ENCODE measurements around the gene ZSCAN9. TPM values are rescaled to one million over a fixed set of nuclear protein-coding genes. Genes with fewer than 3 reads are reported as not detected.

ZSCAN9 gene
- total RNA-seq, 2 donors from 2014 or later: 1.0 to 1.8 TPM

DNA sequence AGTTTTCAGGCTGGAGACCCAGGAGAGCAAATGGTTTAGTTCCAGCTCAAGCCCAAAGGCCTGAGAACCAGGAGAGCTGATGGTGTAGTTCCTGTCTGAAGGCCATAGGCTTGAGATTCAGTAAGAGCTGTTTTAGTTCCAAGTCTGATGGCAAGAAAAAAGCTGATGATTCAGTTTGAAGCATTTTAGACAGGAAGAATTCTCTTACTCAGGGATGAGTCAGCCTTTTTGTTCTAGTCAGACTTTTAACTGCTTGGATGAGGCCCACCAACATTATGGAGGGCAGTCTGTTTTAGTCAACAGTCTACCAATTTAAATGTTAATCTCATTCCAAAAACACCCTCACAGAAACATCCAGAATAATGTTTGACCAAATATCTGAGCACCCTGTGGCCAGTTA lies 44.4 kb downstream of the ZSCAN9 start:
- Mint-ChIP-seq H3K9me3 (no peaks in the 10 kb centered on the region), H3K36me3 (ENCODE audit: low read depth) (peaks cover 30% of the 10 kb centered on the region), H3K27ac (peak overlapping the region; percentile 72), H3K4me1 (peaks cover 7% of the 10 kb centered on the region), H3K4me3 (peak overlapping the region; percentile 39), H3K27me3 (no peaks in the 10 kb centered on the region)
- peak; percentile 71 for ATAC-seq (replicated peaks)

DNA sequence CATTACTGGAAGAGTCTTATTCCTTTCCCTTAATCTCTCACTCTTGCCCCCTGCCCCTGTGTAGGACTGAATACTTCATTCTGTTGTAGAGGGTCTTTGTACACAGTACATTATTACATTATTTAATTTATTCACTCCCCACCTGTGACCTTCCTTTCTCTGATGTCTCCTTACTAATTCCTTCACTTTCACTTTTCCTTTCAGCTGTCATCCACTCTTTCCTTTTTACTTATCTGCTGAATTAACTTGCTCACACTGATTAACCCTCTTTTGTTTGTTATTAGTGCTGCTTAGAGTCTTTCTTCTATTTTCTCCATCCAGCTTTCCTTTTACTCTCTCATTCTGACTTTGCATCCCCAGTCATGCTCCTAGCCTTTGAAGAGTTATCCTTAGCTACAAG lies 49.8 kb downstream of the ZSCAN9 start:
- Mint-ChIP-seq H3K9me3 (no peaks in the 10 kb centered on the region), H3K27ac (peak overlapping the region; percentile 3), H3K4me3 (no peak overlapping the region), H3K4me1 (peaks cover 10% of the 10 kb centered on the region), H3K27me3 (no peaks in the 10 kb centered on the region), H3K36me3 (ENCODE audit: low read depth) (peaks cover 56% of the 10 kb centered on the region)
- ATAC-seq (replicated peaks): no peak

DNA sequence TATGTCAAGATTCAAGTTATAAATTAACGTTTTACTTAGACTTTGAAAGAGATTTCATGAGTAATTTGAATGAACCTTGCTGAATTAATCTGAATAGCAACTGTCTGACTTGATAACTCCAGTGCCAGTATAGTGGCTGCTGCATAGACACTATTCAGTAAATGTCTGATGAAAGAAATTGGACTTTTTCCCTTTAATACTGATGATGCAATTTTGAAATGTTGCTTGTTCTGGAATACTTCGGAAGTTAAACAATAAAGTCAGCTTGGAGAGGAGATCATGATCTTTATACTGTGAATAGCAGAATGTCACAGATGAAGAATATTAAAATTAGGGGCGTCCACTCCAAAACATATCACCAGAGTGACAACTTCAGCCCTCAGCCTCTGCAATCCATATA lies 52.7 kb downstream of the ZSCAN9 start:
- ATAC-seq (replicated peaks): no peak

DNA sequence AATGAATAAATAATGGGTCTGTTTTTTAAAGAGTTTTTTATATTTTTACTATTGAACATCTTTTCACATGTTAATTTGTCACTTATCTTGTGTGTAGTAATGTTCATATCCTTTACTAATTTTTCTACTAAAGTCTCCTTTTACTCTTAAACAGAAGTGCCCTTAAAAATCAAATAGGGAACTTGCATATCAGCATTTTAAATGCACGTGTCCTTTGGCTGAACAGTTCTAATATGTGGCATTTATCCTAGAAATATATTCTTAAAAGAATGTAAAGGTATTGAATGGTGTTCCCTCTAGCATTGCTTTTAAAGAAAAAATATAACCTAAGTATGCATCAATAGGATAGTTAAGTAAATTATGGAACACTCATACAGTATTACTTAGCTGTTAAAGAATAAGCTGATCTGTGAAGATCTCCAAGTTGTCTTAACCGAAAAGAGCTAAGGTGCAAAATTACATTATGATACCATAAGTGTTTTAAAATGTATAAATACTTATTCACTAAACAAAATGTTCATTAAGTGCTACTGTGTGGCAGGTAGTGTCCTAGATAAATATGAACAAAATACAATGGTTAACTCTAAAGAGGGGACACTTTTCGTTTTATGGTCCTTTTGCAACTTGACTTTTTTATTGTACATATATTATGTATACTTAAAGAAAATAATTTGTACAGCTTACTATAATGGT lies 55.7 kb downstream of the ZSCAN9 start:
- H3K9me3 Mint-ChIP-seq: no peaks in the 10 kb centered on the region
- no peak for ATAC-seq (replicated peaks)
- H3K4me3 Mint-ChIP-seq: peak overlapping the region; percentile 68
- peaks cover 14% of the 10 kb centered on the region for H3K36me3 Mint-ChIP-seq (ENCODE audit: low read depth)
- H3K27ac Mint-ChIP-seq: no peak overlapping the region
- H3K4me1 Mint-ChIP-seq: no peaks in the 10 kb centered on the region
- peaks cover 13% of the 10 kb centered on the region for H3K27me3 Mint-ChIP-seq

More for the DNA sequence above, 52.7 kb downstream of the ZSCAN9 start:
- H3K27ac Mint-ChIP-seq: no peak overlapping the region
- H3K27me3 Mint-ChIP-seq: peaks cover 11% of the 10 kb centered on the region
- no peaks in the 10 kb centered on the region for H3K9me3 Mint-ChIP-seq
- peaks cover 6% of the 10 kb centered on the region for H3K4me1 Mint-ChIP-seq
- no peak overlapping the region for H3K4me3 Mint-ChIP-seq
- peaks cover 44% of the 10 kb centered on the region for H3K36me3 Mint-ChIP-seq (ENCODE audit: low read depth)

DNA sequence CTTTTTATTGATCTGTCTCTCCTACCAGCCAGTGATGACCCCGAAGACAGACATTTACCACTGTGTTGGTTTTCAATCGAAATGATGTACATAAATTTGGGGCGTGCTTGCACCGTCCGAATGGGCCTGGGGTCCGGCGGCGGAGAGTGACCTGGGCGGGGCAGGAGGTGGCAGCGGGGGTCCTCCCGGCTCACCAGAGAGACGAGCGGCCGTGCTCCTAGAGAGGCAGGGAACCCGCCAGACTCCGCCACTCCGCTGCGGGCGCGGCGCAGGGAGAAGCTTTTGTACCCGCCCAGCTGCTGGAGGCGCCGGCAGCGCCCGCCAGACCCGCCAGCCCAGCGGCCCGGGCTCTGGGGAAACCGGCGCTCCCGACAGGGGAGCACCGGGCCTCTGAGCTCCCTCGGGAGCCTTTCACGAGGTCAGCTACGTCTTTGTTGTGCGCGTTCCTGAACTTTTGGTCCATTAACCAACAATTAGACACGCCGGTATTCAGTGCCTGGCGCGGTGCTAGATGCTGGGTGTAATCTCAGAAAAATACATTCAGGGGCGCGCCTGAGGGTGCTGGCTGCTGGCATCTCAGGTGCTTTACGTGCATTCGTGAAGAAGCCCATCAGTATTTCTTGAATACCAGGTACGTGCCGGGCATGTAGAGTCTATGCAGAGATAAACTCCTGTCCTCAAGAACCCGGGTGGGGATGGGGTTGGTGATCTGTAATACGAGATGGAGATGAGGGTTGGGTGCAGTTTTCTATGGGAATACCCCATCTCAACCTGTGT lies 56.4 kb downstream of the ZSCAN9 start, which contains the start of gene PGBD1:
Gene PGBD1 (plus strand): TSS at position 285 of the 777 bp plus-strand sequence. CDS start 2,242 bp downstream, outside the sequence.
- peaks cover 14% of the 10 kb centered on the region for H3K27me3 Mint-ChIP-seq
- no peaks in the 10 kb centered on the region for H3K4me1 Mint-ChIP-seq
- no peaks in the 10 kb centered on the region for H3K9me3 Mint-ChIP-seq
- peak; percentile 82 for ATAC-seq (replicated peaks)
- H3K36me3 Mint-ChIP-seq (ENCODE audit: low read depth): peaks cover 9% of the 10 kb centered on the region
- peak within 1 kb of the TSS; percentile 68 for H3K4me3 Mint-ChIP-seq
- H3K27ac Mint-ChIP-seq: no peak within 1 kb of the TSS

DNA sequence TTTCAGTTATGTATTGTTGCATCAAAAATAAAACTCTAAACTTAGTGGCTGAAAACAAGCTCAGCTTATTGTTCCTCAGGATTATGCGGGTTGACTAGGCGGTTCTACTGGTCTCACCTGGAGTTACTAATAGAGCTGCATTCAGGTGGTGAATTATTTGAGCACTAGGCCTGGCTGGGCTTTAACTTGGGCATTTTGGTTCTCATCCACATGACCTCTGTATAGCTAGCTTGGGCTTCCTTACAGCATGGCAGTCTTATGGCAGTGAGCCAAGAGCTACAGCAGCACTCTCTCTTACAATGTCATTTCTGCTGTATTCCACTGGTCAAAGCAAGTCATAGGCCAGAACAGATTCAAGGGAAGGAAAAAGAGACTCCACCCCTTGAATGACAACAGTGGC lies 57.9 kb downstream of the ZSCAN9 start:
- Mint-ChIP-seq H3K27me3 (peaks cover 16% of the 10 kb centered on the region), H3K9me3 (no peaks in the 10 kb centered on the region), H3K27ac (no peak overlapping the region), H3K4me1 (no peaks in the 10 kb centered on the region), H3K4me3 (no peak overlapping the region), H3K36me3 (ENCODE audit: low read depth) (peaks cover 6% of the 10 kb centered on the region)
- ATAC-seq (replicated peaks): no peak

Other genes starting within 250 kb of the ZSCAN9 start
- 10 to 100 TPM in 1 of 2 donors, 1 to 10 TPM in 1; 2.1 to 14.8 TPM for gene ZNF165, start 144.7 kb upstream of the ZSCAN9 start, total RNA-seq
- gene ZSCAN16, start 100.7 kb upstream of the ZSCAN9 start, total RNA-seq: 1 to 10 TPM; 2.0 to 3.0 TPM
- 10 to 100 TPM; 16.5 to 42.7 TPM for gene ZKSCAN8, start 83.4 kb upstream of the ZSCAN9 start, total RNA-seq
- 1 to 10 TPM; 1.6 to 1.7 TPM for gene ZKSCAN4, start 27.0 kb downstream of the ZSCAN9 start, total RNA-seq
- gene NKAPL, start 34.0 kb downstream of the ZSCAN9 start, total RNA-seq: under 1 TPM in 1 of 2 donors, not detected in 1; 0.21 TPM
- 1 to 10 TPM; 3.3 to 4.3 TPM for gene ZSCAN26, start 41.9 kb downstream of the ZSCAN9 start, total RNA-seq
- under 1 TPM; 0.64 to 0.76 TPM for gene PGBD1, start 56.3 kb downstream of the ZSCAN9 start, total RNA-seq
- 1 to 10 TPM in 1 of 2 donors, under 1 TPM in 1; 0.63 to 1.0 TPM for gene ZSCAN31, start 110.9 kb downstream of the ZSCAN9 start, total RNA-seq
- 1 to 10 TPM; 1.5 to 2.6 TPM for gene ZKSCAN3, start 124.7 kb downstream of the ZSCAN9 start, total RNA-seq
- 1 to 10 TPM; 2.9 to 4.3 TPM for gene ZSCAN12, start 174.5 kb downstream of the ZSCAN9 start, total RNA-seq
- gene ZSCAN23, start 218.2 kb downstream of the ZSCAN9 start, total RNA-seq: under 1 TPM; 0.24 to 0.52 TPM

Measured in activated T-helper 17 cell treated with anti-CD3 and anti-CD28 coated beads, Interleukin-2, amount 50 U/mL, for 72 hours (primary cell).